ENCODE data around the gene ALPL.

The ALPL gene

GRCh38 chr1:21536218-21536617 is 27.0 kb downstream of the ALPL start:
- peak; percentile 60 for DNase-seq (ENCODE audit: low read depth)
- no peak overlapping the region for H3K4me3 ChIP-seq (ENCODE audit: control insufficient read depth, low read depth, low read length)
- no peak for TF ChIP-seq CTCF (conservative IDR thresholded peaks at IDR 0.05; ENCODE audit: control insufficient read depth, insufficient read depth, low read depth, low read length)

DNA sequence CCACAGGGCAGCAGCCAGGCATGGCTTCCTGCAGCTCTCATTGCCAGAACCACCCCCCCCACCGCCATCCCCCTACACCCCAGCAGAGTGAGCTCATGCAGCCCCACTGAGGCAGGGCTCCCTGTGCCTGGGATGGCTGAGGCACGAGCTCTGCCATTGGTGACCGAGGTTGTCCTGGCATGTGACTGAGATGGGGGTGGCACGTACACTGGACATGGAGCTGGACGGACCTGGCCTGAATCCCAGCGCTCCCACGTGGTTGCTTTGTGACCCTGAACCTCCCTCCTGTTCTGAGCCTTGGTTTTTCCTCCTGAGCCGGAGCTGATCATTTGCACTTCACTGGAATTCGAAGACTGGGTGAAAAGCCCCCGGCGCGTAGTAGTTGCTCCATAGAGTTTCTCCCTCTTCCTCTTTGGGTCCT is 28.3 kb downstream of the ALPL start:
- no peak for TF ChIP-seq CTCF (conservative IDR thresholded peaks at IDR 0.05; ENCODE audit: control insufficient read depth, insufficient read depth, low read depth, low read length)
- DNase-seq (ENCODE audit: low read depth), result no peak
- H3K4me3 ChIP-seq (ENCODE audit: control insufficient read depth, low read depth, low read length), result no peak overlapping the region

GRCh38 chr1:21537932-21538630 is 28.9 kb downstream of the ALPL start:
- peak; percentile 62 for DNase-seq (ENCODE audit: low read depth)
- H3K4me3 ChIP-seq (ENCODE audit: control insufficient read depth, low read depth, low read length), result no peak overlapping the region
- no peak for TF ChIP-seq CTCF (conservative IDR thresholded peaks at IDR 0.05; ENCODE audit: control insufficient read depth, insufficient read depth, low read depth, low read length)

- no peak for DNase-seq (ENCODE audit: low read depth)
- TF ChIP-seq CTCF (conservative IDR thresholded peaks at IDR 0.05; ENCODE audit: control insufficient read depth, insufficient read depth, low read depth, low read length), result no peak
- no peak overlapping the region for H3K4me3 ChIP-seq (ENCODE audit: control insufficient read depth, low read depth, low read length)
Measured at GRCh38 chr1:21539933-21540332, 30.7 kb downstream of the ALPL start.

DNA sequence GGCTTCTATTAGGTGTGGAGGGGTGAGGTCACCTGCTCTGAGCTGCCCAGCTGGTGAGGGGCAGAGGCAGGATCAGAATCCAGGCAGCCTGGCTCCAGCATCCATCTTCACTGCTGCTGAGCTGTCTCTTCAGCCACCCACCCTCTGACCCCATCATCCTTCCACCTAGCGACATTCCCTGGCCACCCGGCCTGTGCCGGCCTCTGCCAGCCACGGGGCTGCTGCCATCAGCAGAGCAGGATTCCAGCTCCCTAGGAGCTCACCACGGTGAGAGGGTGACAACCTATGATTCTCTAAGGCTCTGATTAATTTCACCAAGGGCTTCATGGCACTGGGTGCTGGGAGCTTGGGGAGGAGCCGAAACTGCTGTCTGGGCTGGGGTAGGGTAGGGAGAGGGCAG is 32.1 kb downstream of the ALPL start:
- no peak for TF ChIP-seq CTCF (conservative IDR thresholded peaks at IDR 0.05; ENCODE audit: control insufficient read depth, insufficient read depth, low read depth, low read length)
- H3K4me3 ChIP-seq (ENCODE audit: control insufficient read depth, low read depth, low read length), result no peak overlapping the region
- DNase-seq (ENCODE audit: low read depth), result no peak

- no peak for TF ChIP-seq CTCF (conservative IDR thresholded peaks at IDR 0.05; ENCODE audit: control insufficient read depth, insufficient read depth, low read depth, low read length)
- H3K4me3 ChIP-seq (ENCODE audit: control insufficient read depth, low read depth, low read length), result no peak overlapping the region
- DNase-seq (ENCODE audit: low read depth), result peak; percentile 86
Measured at GRCh38 chr1:21541835-21542234, 32.6 kb downstream of the ALPL start.

GRCh38 chr1:21543598-21543997 is 34.4 kb downstream of the ALPL start:
- no peak for TF ChIP-seq CTCF (conservative IDR thresholded peaks at IDR 0.05; ENCODE audit: control insufficient read depth, insufficient read depth, low read depth, low read length)
- no peak for DNase-seq (ENCODE audit: low read depth)
- H3K4me3 ChIP-seq (ENCODE audit: control insufficient read depth, low read depth, low read length), result no peak overlapping the region

Measured in fibroblast of mammary gland (primary cell).